IMR-90 (cell line): ENCODE data around the gene GRID1. TPM values are rescaled to one million over a fixed set of nuclear protein-coding genes. Genes with fewer than 3 reads are reported as not detected.

ENCODE experiments used
- ATAC-seq: fragments of 200-7000 bp; cut with Tn5 transposase; 2 replicates; pipeline ENCODE4 v1.9.1; 2020; ENCODE audit warnings: low read depth, mild to moderate bottlenecking, moderate library complexity
- BruUV-seq: library from RNA; stranded (reverse); fragments of 400-500 nt; replicated peaks from 2 replicates; lab custom pipeline; 2021; lab: Mats Ljungman, UMichigan
- CTCF ChIA-PET: fragments of 300-600 bp; formaldehyde crosslinking; extraction: SDS; loops from one replicate; lab custom pipeline; 2021; ENCODE audit warnings: antibody characterized with exemption; lab: Yijun Ruan, JAX
- POLR2A ChIA-PET: fragments of 300-600 bp; sonication (Branson Sonifier 250); formaldehyde crosslinking; loops from one replicate; lab custom pipeline; 2022; ENCODE audit warnings: antibody characterized with exemption; ENCODE audit not compliant: unreplicated experiment; lab: Charles Lee
- DNase-seq: peaks from one replicate; pipeline ENCODE4 v3.0.0; 2013
- H2AFZ ChIP-seq: replicated peaks from 2 replicates; pipeline ENCODE3; 2013; ENCODE audit warnings: low read length, mild to moderate bottlenecking; ENCODE audit not compliant: poor library complexity
- H2AK5ac ChIP-seq: 2 replicates; pipeline ENCODE4 v1.6.1; 2013; ENCODE audit warnings: low read depth, low read length, inconsistent platforms
- H2AK9ac ChIP-seq: replicated peaks from 2 replicates; pipeline ENCODE3; 2013; ENCODE audit warnings: mild to moderate bottlenecking, low read depth, low read length, moderate library complexity; ENCODE audit not compliant: poor library complexity
- H2BK120ac ChIP-seq: 2 replicates; pipeline ENCODE4 v1.6.1; 2013; ENCODE audit warnings: low read depth, low read length, inconsistent platforms
- H2BK15ac ChIP-seq: 3 replicates; pipeline ENCODE4 v1.6.1; 2013; ENCODE audit warnings: low read depth, low read length, inconsistent platforms
- H2BK20ac ChIP-seq: 2 replicates; pipeline ENCODE4 v1.6.1; 2013; ENCODE audit warnings: low read depth, mild to moderate bottlenecking, inconsistent platforms, low read length, moderate library complexity
- H2BK5ac ChIP-seq: 2 replicates; pipeline ENCODE4 v1.6.1; 2013; ENCODE audit warnings: mild to moderate bottlenecking, low read depth, low read length, inconsistent platforms; ENCODE audit not compliant: poor library complexity, severe bottlenecking
- H3K14ac ChIP-seq: replicated peaks from 2 replicates; pipeline ENCODE4 v1.6.1; 2013; ENCODE audit warnings: low read depth, low read length, inconsistent platforms
- H3K18ac ChIP-seq: 2 replicates; pipeline ENCODE4 v1.6.1; 2013; ENCODE audit warnings: low read depth, low read length, control low read depth
- H3K23ac ChIP-seq: 2 replicates; pipeline ENCODE4 v1.6.1; 2013; ENCODE audit warnings: low read depth, low read length, inconsistent platforms
- H3K27ac ChIP-seq: 2 replicates; pipeline ENCODE4 v1.5.1; 2013; ENCODE audit warnings: mild to moderate bottlenecking, control low read depth, low read length; ENCODE audit not compliant: insufficient read depth
- H3K27me3 ChIP-seq: 2 replicates; pipeline ENCODE4 v1.6.1; 2013; ENCODE audit warnings: low read length; ENCODE audit not compliant: control insufficient read depth, insufficient read depth
- H3K36me3 ChIP-seq: 2 replicates; pipeline ENCODE4 v1.6.1; 2013; ENCODE audit warnings: low read length, mixed read lengths; ENCODE audit not compliant: control insufficient read depth, insufficient read depth
- H3K4ac ChIP-seq: 2 replicates; pipeline ENCODE4 v1.6.1; 2013; ENCODE audit warnings: low read depth, low read length, inconsistent platforms
- H3K4me1 ChIP-seq: 2 replicates; pipeline ENCODE4 v1.6.1; 2013; ENCODE audit warnings: low read length, mixed read lengths; ENCODE audit not compliant: control insufficient read depth, insufficient read depth
- H3K4me2 ChIP-seq: 2 replicates; pipeline ENCODE4 v1.6.1; 2013; ENCODE audit warnings: low read depth, mild to moderate bottlenecking, control low read depth, low read length, moderate library complexity
- H3K4me3 ChIP-seq: 2 replicates; pipeline ENCODE4 v1.5.1; 2013; ENCODE audit warnings: low read depth, mild to moderate bottlenecking, control low read depth, low read length, moderate library complexity; ENCODE audit not compliant: insufficient read depth
- H3K56ac ChIP-seq: 2 replicates; pipeline ENCODE4 v1.6.1; 2013; ENCODE audit warnings: low read length, inconsistent platforms; ENCODE audit not compliant: insufficient read depth; ENCODE audit errors: extremely low read depth
- H3K79me1 ChIP-seq, 2 experiments: 2 replicates each; pipeline ENCODE4 v1.6.1; 2013; ENCODE audit warnings: low read length in 2 of 2, inconsistent platforms in 1 of 2, low read depth in 1 of 2
- H3K9ac ChIP-seq: 2 replicates; pipeline ENCODE4 v1.6.1; 2013; ENCODE audit warnings: low read depth, low read length, control low read depth
- H3K9me1 ChIP-seq: 2 replicates; pipeline ENCODE4 v1.6.1; 2013; ENCODE audit warnings: low read length, inconsistent platforms; ENCODE audit not compliant: insufficient read depth
- H3K9me3 ChIP-seq: 2 replicates; pipeline ENCODE4 v1.6.1; 2013; ENCODE audit warnings: low read length; ENCODE audit not compliant: control insufficient read depth, insufficient read depth
- H4K20me1 ChIP-seq: 2 replicates; pipeline ENCODE4 v1.6.1; 2013; ENCODE audit warnings: low read length, inconsistent platforms; ENCODE audit not compliant: insufficient read depth
- H4K5ac ChIP-seq: 2 replicates; pipeline ENCODE4 v1.6.1; 2013; ENCODE audit warnings: mild to moderate bottlenecking, low read depth, low read length, control low read depth
- H4K8ac ChIP-seq, 2 experiments: 2 replicates each; pipeline ENCODE4 v1.6.1; 2013; ENCODE audit warnings: low read depth in 2 of 2, low read length in 2 of 2, control low read depth in 1 of 2, inconsistent platforms in 1 of 2
- H4K91ac ChIP-seq: 2 replicates; pipeline ENCODE4 v1.6.1; 2013; ENCODE audit warnings: low read depth, low read length, inconsistent platforms; ENCODE audit not compliant: insufficient read depth
- BHLHE40 ChIP-seq: fragments of 150-350 bp; IDR thresholded peaks from 2 replicates; pipeline ENCODE4 v1.6.1; 2016; ENCODE audit warnings: mild to moderate bottlenecking, low read depth, low read length
- CEBPB ChIP-seq: IDR thresholded peaks from 2 replicates; pipeline ENCODE4 v1.6.1; 2012; ENCODE audit warnings: low read depth, low read length, improper control_type of control experiment
- CHD1 ChIP-seq: IDR thresholded peaks from 2 replicates; pipeline ENCODE4 v1.6.1; 2012; ENCODE audit warnings: low read depth, low read length, improper control_type of control experiment
- FOS ChIP-seq: fragments of 150-350 bp; IDR thresholded peaks from 2 replicates; pipeline ENCODE4 v1.6.1; 2016; ENCODE audit warnings: low read depth, low read length
- MAFK ChIP-seq: IDR thresholded peaks from 2 replicates; pipeline ENCODE4 v1.6.1; 2012; ENCODE audit warnings: low read depth, low read length, improper control_type of control experiment
- MAZ ChIP-seq: IDR thresholded peaks from 2 replicates; pipeline ENCODE4 v1.6.1; 2012; ENCODE audit warnings: low read depth, mild to moderate bottlenecking, low read length, improper control_type of control experiment, moderate library complexity, borderline replicate concordance
- MXI1 ChIP-seq: IDR thresholded peaks from 2 replicates; pipeline ENCODE4 v1.6.1; 2012; ENCODE audit warnings: low read depth, mild to moderate bottlenecking, low read length, moderate library complexity, borderline replicate concordance
- NFE2L2 ChIP-seq: fragments of 150-350 bp; IDR thresholded peaks from 2 replicates; pipeline ENCODE4 v1.6.1; 2016; ENCODE audit warnings: low read depth, mild to moderate bottlenecking, low read length
- POLR2A ChIP-seq: IDR thresholded peaks from 2 replicates; pipeline ENCODE4 v1.6.1; 2012; ENCODE audit warnings: mild to moderate bottlenecking, low read depth, low read length
- RAD21 ChIP-seq: IDR thresholded peaks from 2 replicates; pipeline ENCODE4 v1.6.1; 2012; ENCODE audit warnings: low read length, improper control_type of control experiment
- RCOR1 ChIP-seq: IDR thresholded peaks from 2 replicates; pipeline ENCODE4 v1.6.1; 2012; ENCODE audit warnings: mild to moderate bottlenecking, low read length, improper control_type of control experiment; ENCODE audit not compliant: insufficient replicate concordance
- RFX5 ChIP-seq: IDR thresholded peaks from 2 replicates; pipeline ENCODE4 v1.8.0; 2012; ENCODE audit warnings: low read depth, mild to moderate bottlenecking, low read length, moderate library complexity
- SMC3 ChIP-seq: fragments of 150-350 bp; IDR thresholded peaks from 2 replicates; pipeline ENCODE4 v1.6.1; 2016; ENCODE audit warnings: low read depth, mild to moderate bottlenecking, antibody characterized with exemption, low read length, moderate library complexity
- WGBS, 2 experiments: methylation state at CpG; one replicate each; pipeline versions ENCODE4 v1.1.5 to v1.1.7; 2013; ENCODE audit warnings: missing lambda C conversion rate in 2 of 2; ENCODE audit not compliant: insufficient read length in 1 of 2; ENCODE audit errors: extremely low coverage in 2 of 2; 5-methylcytosine and 5-hydroxymethylcytosine counted together
- dilution Hi-C: fragments of 300-500 bp; cut with HindIII; formaldehyde crosslinking; loops from one replicate; pipeline ENCODE4 v1.14.3; 2018; ENCODE audit warnings: low sequenced_read_pairs; ENCODE audit not compliant: unreplicated experiment
- in situ Hi-C: fragments of 300-500 bp; cut with MboI; formaldehyde crosslinking; loops from 3 replicates; pipeline ENCODE4 v1.14.3; 2019; ENCODE audit warnings: low sequenced_read_pairs, inconsistent platforms, mixed read lengths
- intact Hi-C: fragments of 100-400 bp; cut with micrococcal nuclease; formaldehyde crosslinking; loops from 2 replicates; pipeline ENCODE4 v1.10.0; 2022
- polyA plus RNA-seq, 3 experiments: library from polyadenylated mRNA; depleted of rRNA; stranded (reverse); fragments of >200 nt; gene quantifications; 2 replicates each; pipeline ENCODE4 v1.2.3, GENCODE V29; 2012; ENCODE audit warnings: low replicate concordance in 1 of 3
- total RNA-seq: library from RNA; depleted of rRNA; stranded (reverse); fragments of >200 nt; gene quantifications from 2 replicates; pipeline ENCODE4 v1.2.3, GENCODE V29; 2012
- TF ChIP-seq, protein P1 (sequence below): fragments of 150-350 bp; IDR thresholded peaks from 2 replicates; pipeline ENCODE4 v1.6.1; 2017; ENCODE audit warnings: mild to moderate bottlenecking, antibody characterized with exemption, low read length, low read depth
- TF ChIP-seq, protein P2 (sequence below): fragments of 150-350 bp; IDR thresholded peaks from 2 replicates; pipeline ENCODE4 v1.6.1; 2016; ENCODE audit warnings: low read depth, mild to moderate bottlenecking, low read length, moderate library complexity, borderline replicate concordance
- TF ChIP-seq, protein P3 (sequence below): conservative IDR thresholded peaks from 2 replicates; pipeline ENCODE4 v1.5.1; 2012; ENCODE audit warnings: mild to moderate bottlenecking, low read depth, low read length, improper control_type of control experiment

Gene GRID1
- total and polyA plus RNA-seq, 2 of the 4 experiments (the other 2 are of a cell fraction) = not detected

DNA sequence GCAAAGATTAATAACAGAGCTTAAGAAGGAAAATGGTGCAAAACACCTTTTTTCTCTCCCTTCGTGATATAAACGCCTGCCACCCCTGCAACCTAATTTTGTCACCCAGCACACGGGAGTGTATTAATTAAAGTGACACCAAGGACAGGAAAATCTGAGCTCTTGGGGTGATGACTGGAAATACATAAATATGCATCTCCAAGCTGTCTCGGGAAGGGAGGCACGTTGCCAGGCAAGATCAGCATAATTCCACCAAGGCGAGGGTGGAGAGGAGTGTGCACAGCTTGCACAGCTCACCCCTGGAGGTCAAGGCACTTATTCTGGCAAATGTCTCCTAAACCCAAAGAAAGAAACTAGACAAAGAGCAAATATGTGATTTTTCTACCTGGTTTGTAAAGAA, 700.9 kb downstream of the GRID1 start:
- Histone ChIP-seq H3K14ac (no peak overlapping the region), H3K36me3 (no peaks in the 10 kb centered on the region), H4K8ac (no peak overlapping the region), H4K5ac (no peak overlapping the region), H3K79me1 (no peaks in the 10 kb centered on the region), H3K23ac (no peak overlapping the region), H3K4me3 (no peak overlapping the region), H2BK120ac (no peak overlapping the region), H4K20me1 (no peaks in the 10 kb centered on the region), H3K9me1 (no peaks in the 10 kb centered on the region), H3K9me3 (peaks cover 23% of the 10 kb centered on the region), H2AK5ac (no peak overlapping the region), H4K91ac (no peak overlapping the region), H3K4me1 (no peaks in the 10 kb centered on the region), H3K27ac (no peak overlapping the region), H2BK15ac (no peak overlapping the region), H2BK20ac (no peak overlapping the region), H3K4me2 (no peak overlapping the region), H3K56ac (no peak overlapping the region), H2BK5ac (no peak overlapping the region), H3K4ac (no peak overlapping the region), H2AFZ (no peak overlapping the region), H3K27me3 (no peaks in the 10 kb centered on the region), H2AK9ac (no peak overlapping the region), H3K9ac (no peak overlapping the region), H3K18ac (no peak overlapping the region)
- ChIA-PET POLR2A (no interaction called here), CTCF (interaction anchor here (0.7 kb wide), 1 partner anchor 366 kb away, joined by 4 read pairs; no protein-coding TSS in a partner anchor)
- no peak for ATAC-seq
- no peak for TF ChIP-seq SMC3
- TF ChIP-seq BHLHE40 = no peak
- TF ChIP-seq, protein P1, sequence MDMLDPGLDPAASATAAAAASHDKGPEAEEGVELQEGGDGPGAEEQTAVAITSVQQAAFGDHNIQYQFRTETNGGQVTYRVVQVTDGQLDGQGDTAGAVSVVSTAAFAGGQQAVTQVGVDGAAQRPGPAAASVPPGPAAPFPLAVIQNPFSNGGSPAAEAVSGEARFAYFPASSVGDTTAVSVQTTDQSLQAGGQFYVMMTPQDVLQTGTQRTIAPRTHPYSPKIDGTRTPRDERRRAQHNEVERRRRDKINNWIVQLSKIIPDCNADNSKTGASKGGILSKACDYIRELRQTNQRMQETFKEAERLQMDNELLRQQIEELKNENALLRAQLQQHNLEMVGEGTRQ = no peak
- no peak for TF ChIP-seq FOS
- TF ChIP-seq CHD1 = no peak
- TF ChIP-seq, protein P2, sequence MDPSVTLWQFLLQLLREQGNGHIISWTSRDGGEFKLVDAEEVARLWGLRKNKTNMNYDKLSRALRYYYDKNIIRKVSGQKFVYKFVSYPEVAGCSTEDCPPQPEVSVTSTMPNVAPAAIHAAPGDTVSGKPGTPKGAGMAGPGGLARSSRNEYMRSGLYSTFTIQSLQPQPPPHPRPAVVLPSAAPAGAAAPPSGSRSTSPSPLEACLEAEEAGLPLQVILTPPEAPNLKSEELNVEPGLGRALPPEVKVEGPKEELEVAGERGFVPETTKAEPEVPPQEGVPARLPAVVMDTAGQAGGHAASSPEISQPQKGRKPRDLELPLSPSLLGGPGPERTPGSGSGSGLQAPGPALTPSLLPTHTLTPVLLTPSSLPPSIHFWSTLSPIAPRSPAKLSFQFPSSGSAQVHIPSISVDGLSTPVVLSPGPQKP = no peak
- TF ChIP-seq MXI1 = no peak
- no peak for TF ChIP-seq RCOR1
- TF ChIP-seq RAD21 = no peak
- TF ChIP-seq CEBPB = no peak
- no peak for TF ChIP-seq RFX5
- no peak for TF ChIP-seq MAZ
- no peak for TF ChIP-seq POLR2A
- TF ChIP-seq NFE2L2 = no peak
- TF ChIP-seq, protein P3, sequence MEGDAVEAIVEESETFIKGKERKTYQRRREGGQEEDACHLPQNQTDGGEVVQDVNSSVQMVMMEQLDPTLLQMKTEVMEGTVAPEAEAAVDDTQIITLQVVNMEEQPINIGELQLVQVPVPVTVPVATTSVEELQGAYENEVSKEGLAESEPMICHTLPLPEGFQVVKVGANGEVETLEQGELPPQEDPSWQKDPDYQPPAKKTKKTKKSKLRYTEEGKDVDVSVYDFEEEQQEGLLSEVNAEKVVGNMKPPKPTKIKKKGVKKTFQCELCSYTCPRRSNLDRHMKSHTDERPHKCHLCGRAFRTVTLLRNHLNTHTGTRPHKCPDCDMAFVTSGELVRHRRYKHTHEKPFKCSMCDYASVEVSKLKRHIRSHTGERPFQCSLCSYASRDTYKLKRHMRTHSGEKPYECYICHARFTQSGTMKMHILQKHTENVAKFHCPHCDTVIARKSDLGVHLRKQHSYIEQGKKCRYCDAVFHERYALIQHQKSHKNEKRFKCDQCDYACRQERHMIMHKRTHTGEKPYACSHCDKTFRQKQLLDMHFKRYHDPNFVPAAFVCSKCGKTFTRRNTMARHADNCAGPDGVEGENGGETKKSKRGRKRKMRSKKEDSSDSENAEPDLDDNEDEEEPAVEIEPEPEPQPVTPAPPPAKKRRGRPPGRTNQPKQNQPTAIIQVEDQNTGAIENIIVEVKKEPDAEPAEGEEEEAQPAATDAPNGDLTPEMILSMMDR = no peak
- TF ChIP-seq MAFK = no peak
- no peak for DNase-seq
- no TSS peak for BruUV-seq
- intact Hi-C loops (no loop called here), in situ Hi-C loops (no loop called here), dilution Hi-C loops (no loop called here)
- WGBS, 2 experiments = no CpG with 5 or more reads among the region's 6 CpGs
